A549 treated with AZD2906 at 1 μM for 4 hours (cell line): ENCODE data around the gene AP1B1. TPM values are rescaled to one million over a fixed set of nuclear protein-coding genes. Genes with fewer than 3 reads are reported as not detected.

Experiments used
- total RNA-seq: library from RNA; stranded (reverse); fragments of 200-300 nt; extraction: Qiagen RNA extraction; gene quantifications from 5 replicates; pipeline ENCODE4 v1.2.3, GENCODE V29; 2022

Gene AP1B1
- total RNA-seq = 24.8 to 27.6 TPM (median 26.9 TPM) in 5 replicates

GRCh38 chr22:29387921-29388758 is at the start of gene AP1B1:
Gene AP1B1, minus strand, starts transcription at chr22:29388570. Its CDS starts 21,327 bp downstream, at chr22:29367243.

GRCh38 chr22:29315286-29316140 is 72.9 kb downstream of the AP1B1 start, which contains the start of gene RASL10A:
Gene RASL10A, minus strand, starts transcription at chr22:29315697. Its CDS starts 451 bp downstream, at chr22:29315246.

GRCh38 chr22:29306175-29306834 is 82.1 kb downstream of the AP1B1 start, which contains the start of gene GAS2L1:
Gene GAS2L1, plus strand, starts transcription at chr22:29306650. Its CDS starts 1,456 bp downstream, at chr22:29308106.

Other genes with a start within 250 kb of the AP1B1 start
- gene EMID1, start 182.7 kb downstream of the AP1B1 start, total RNA-seq = 0.32 to 0.53 TPM (median 0.42 TPM) in 5 replicates
- 19.1 to 29.9 TPM (median 26.5 TPM) in 5 replicates for gene RHBDD3, start 120.6 kb downstream of the AP1B1 start, total RNA-seq
- gene EWSR1, start 120.3 kb downstream of the AP1B1 start, total RNA-seq = 206 to 231 TPM (median 212 TPM) in 5 replicates
- 26.9 to 46.0 TPM (median 40.3 TPM) in 5 replicates for gene GAS2L1, start 81.9 kb downstream of the AP1B1 start, total RNA-seq
- gene RASL10A, start 72.9 kb downstream of the AP1B1 start, total RNA-seq = 0.22 to 0.48 TPM (median 0.42 TPM) in 4 of 5 replicates, not detected in the other
- gene RFPL1, start 50.0 kb upstream of the AP1B1 start, total RNA-seq = not detected in 5 replicates
- 0.08 to 0.19 TPM (median 0.12 TPM) in 5 replicates for gene NEFH, start 91.6 kb upstream of the AP1B1 start, total RNA-seq
- gene THOC5, start 165.2 kb upstream of the AP1B1 start, total RNA-seq = 28.8 to 34.4 TPM (median 31.5 TPM) in 5 replicates
- 56.0 to 63.3 TPM (median 61.2 TPM) in 5 replicates for gene NIPSNAP1, start 192.5 kb upstream of the AP1B1 start, total RNA-seq
- gene NF2, start 215.1 kb upstream of the AP1B1 start, total RNA-seq = 11.1 to 14.6 TPM (median 11.4 TPM) in 5 replicates